Type B pancreatic cell (in vitro differentiated cells): ENCODE results near the gene JPH4. TPM values are rescaled to one million over a fixed set of nuclear protein-coding genes. Genes with fewer than 3 reads are reported as not detected.

Experiments
- DNase-seq: peaks from one replicate; pipeline ENCODE4 v3.0.0; 2021; ENCODE audit warnings: mixed read lengths; ENCODE audit not compliant: unreplicated experiment; ENCODE audit errors: extremely low spot score
- H3K27ac Mint-ChIP-seq: 2 replicates; pipeline ENCODE4 v1.8.0; 2021; ENCODE audit warnings: mild to moderate bottlenecking, mixed read lengths
- H3K27me3 Mint-ChIP-seq: 2 replicates; pipeline ENCODE4 v1.8.0; 2021; ENCODE audit warnings: mixed read lengths
- H3K36me3 Mint-ChIP-seq: 2 replicates; pipeline ENCODE4 v1.8.0; 2021; ENCODE audit warnings: mixed read lengths
- H3K4me1 Mint-ChIP-seq: one replicate; pipeline ENCODE4 v1.8.0; 2021; ENCODE audit warnings: mixed read lengths; ENCODE audit not compliant: unreplicated experiment
- H3K4me3 Mint-ChIP-seq: 2 replicates; pipeline ENCODE4 v1.8.0; 2021; ENCODE audit warnings: mild to moderate bottlenecking, mixed read lengths
- H3K9me3 Mint-ChIP-seq: 2 replicates; pipeline ENCODE4 v1.8.0; 2021; ENCODE audit warnings: mixed read lengths
- CTCF ChIP-seq: fragments of 200-600 bp; sonication (generic); conservative IDR thresholded peaks from 2 replicates; pipeline ENCODE4 v1.5.0; 2021; ENCODE audit warnings: antibody characterized with exemption, mild to moderate bottlenecking
- total RNA-seq: library from RNA; stranded (reverse); gene quantifications from 2 replicates; pipeline ENCODE4 v1.2.1, GENCODE V29; 2021; ENCODE audit warnings: low replicate concordance

JPH4 gene
- total RNA-seq, 1 donor from 2014 or later, result 8.3 TPM

- DNase-seq, result no peak
- peak; percentile 25 for TF ChIP-seq CTCF
- Mint-ChIP-seq H3K27ac (peak overlapping the region; percentile 9), H3K27me3 (peaks cover 36% of the 10 kb centered on the region), H3K36me3 (no peaks in the 10 kb centered on the region), H3K9me3 (no peaks in the 10 kb centered on the region), H3K4me1 (peaks cover 27% of the 10 kb centered on the region), H3K4me3 (peak overlapping the region; percentile 79)
Measured at GRCh38 chr14:23569443-23570151, 9.0 kb downstream of the JPH4 start.

DNA sequence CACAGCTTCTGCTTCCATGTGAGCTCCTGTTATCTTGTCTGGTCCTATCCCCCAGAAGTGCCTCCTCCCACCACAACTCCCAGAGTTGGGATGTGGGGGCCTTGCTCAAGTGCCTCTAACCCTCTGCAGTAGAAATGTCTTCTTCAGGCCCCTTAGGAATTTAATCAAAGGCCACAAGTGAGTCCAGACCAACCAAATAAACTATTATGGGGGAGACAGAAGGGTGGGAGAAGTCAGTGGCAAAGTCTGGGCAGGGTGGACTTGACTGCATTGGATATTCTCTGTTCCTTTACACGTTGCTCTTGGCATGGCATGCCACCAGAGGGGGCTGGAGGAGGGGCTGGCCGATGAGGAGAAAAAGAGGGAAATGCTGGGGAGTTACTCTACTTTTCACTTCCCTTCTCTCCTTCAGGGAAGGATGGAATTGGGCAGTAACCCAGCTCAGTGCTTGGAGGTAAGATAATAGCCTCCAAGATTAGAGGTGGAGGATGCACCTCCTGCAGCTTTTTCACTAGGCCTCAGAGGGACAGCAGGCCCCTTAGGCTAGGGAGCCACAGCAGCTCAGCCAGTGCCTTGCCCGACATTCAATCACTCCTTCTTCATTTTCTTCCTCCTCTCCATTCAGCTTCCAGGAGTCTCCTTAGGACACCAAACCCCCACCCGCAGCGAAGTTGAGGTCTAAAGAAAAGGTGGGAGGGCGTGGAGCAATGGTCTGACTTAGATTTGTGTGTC is 9.8 kb downstream of the JPH4 start:
- DNase-seq, result no peak
- H3K36me3 Mint-ChIP-seq, result peaks cover 4% of the 10 kb centered on the region
- no peaks in the 10 kb centered on the region for H3K9me3 Mint-ChIP-seq
- peak; percentile 55 for TF ChIP-seq CTCF
- peak overlapping the region; percentile 9 for H3K27ac Mint-ChIP-seq
- H3K4me3 Mint-ChIP-seq, result peak overlapping the region; percentile 79
- H3K27me3 Mint-ChIP-seq, result peaks cover 28% of the 10 kb centered on the region
- H3K4me1 Mint-ChIP-seq, result peaks cover 27% of the 10 kb centered on the region

- Mint-ChIP-seq H3K36me3 (peaks cover 5% of the 10 kb centered on the region), H3K4me1 (peaks cover 27% of the 10 kb centered on the region), H3K9me3 (no peaks in the 10 kb centered on the region), H3K4me3 (peak overlapping the region; percentile 100), H3K27ac (peak overlapping the region; percentile 97), H3K27me3 (peaks cover 22% of the 10 kb centered on the region)
- TF ChIP-seq CTCF, result no peak
- DNase-seq, result no peak
Measured at GRCh38 chr14:23568021-23568599, 10.5 kb downstream of the JPH4 start.

DNA sequence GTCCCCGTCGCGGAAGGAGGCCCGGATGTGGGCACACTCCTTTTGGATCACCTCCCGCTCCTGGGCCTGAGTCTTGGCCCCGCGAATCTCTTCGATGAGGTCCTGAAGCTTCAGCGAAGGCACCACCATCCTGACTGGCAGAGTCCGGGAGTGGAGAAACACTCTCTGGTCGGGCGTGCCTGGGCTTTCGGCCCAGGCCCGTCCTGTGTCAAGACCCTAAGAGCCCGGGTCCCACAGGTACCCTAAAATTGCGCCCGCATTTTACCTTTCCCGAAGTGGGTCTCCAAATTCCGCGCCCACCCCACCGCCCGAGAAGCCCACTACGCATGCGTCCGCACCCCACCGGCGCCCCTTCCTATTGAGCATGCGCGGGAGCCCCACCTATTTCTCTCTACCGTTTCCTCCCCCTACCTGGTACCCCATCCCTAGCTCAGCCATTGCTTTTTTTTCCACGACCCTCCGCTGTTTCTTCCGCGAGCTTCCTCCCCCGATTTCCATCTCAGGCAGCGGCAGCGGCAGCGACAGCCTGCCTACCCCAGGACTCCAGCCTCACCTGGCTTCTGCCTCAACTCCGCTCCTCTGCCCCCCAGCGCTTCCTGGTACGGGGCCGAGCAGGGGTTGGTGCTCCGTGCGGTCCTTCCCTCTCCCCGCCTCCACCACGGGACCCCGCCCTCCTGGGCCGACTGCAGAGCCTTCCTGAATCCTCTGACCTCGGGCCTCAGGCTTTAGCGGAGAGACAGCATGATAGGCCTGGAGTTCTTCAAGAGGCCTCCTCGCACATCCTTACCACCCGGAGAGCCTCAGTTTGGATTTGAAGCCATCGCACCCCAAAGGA is 11.2 kb downstream of the JPH4 start, which contains the start of gene AP1G2:
TSS of gene AP1G2 (minus strand) at position 606 of the 835 bp plus-strand sequence. CDS start at position 129, 477 bp downstream.
- peak within 1 kb of the TSS; percentile 97 for H3K27ac Mint-ChIP-seq
- peaks cover 9% of the 10 kb centered on the region for H3K36me3 Mint-ChIP-seq
- peaks cover 31% of the 10 kb centered on the region for H3K4me1 Mint-ChIP-seq
- H3K9me3 Mint-ChIP-seq, result no peaks in the 10 kb centered on the region
- H3K4me3 Mint-ChIP-seq, result peak within 1 kb of the TSS; percentile 100
- H3K27me3 Mint-ChIP-seq, result peaks cover 15% of the 10 kb centered on the region
- DNase-seq, result no peak
- peak; percentile 12 for TF ChIP-seq CTCF

GRCh38 chr14:23566778-23567185 is 11.8 kb downstream of the JPH4 start:
- no peaks in the 10 kb centered on the region for H3K9me3 Mint-ChIP-seq
- peak overlapping the region; percentile 97 for H3K27ac Mint-ChIP-seq
- peak; percentile 45 for TF ChIP-seq CTCF

More at GRCh38 chr14:23566778-23567185, 11.8 kb downstream of the JPH4 start:
- H3K36me3 Mint-ChIP-seq, result peaks cover 9% of the 10 kb centered on the region
- DNase-seq, result no peak
- H3K27me3 Mint-ChIP-seq, result peaks cover 9% of the 10 kb centered on the region
- peaks cover 31% of the 10 kb centered on the region for H3K4me1 Mint-ChIP-seq
- peak overlapping the region; percentile 100 for H3K4me3 Mint-ChIP-seq
